Keratinocyte (primary cell): Measurements from ENCODE around the gene MAGI2. TPM values are rescaled to one million over a fixed set of nuclear protein-coding genes. Genes with fewer than 3 reads are reported as not detected.

Experiments used
- DNase-seq: peaks from one replicate; pipeline ENCODE4 v3.0.0-alpha.2; 2011; ENCODE audit warnings: low read depth, missing footprints, low spot score
- FAIRE-seq: peaks from 2 replicates; lab custom pipeline; 2011; peaks lifted over from hg19 to GRCh38; lab: Jason Lieb, UNC
- H2AFZ ChIP-seq: 2 replicates; pipeline ENCODE4 v1.6.0; 2012; ENCODE audit warnings: low read length, control low read depth, inconsistent platforms; ENCODE audit not compliant: control insufficient read depth
- H3K27ac ChIP-seq: 2 replicates; pipeline ENCODE4 v1.5.1; 2011; ENCODE audit warnings: low read length; ENCODE audit not compliant: control insufficient read depth, insufficient read depth
- H3K27me3 ChIP-seq: 3 replicates; pipeline ENCODE4 v1.6.0; 2011; ENCODE audit warnings: low read length; ENCODE audit not compliant: control insufficient read depth, insufficient read depth; ENCODE audit errors: extremely low read depth
- H3K36me3 ChIP-seq, 2 experiments: 2 replicates in 1 of 2; 3 replicates in 1 of 2; pipeline ENCODE4 v1.5.1; 2011; ENCODE audit warnings: low read length in 2 of 2, mild to moderate bottlenecking in 1 of 2; ENCODE audit not compliant: control insufficient read depth in 2 of 2, insufficient read depth in 2 of 2; ENCODE audit errors: extremely low read depth in 1 of 2
- H3K4me1 ChIP-seq: 3 replicates; pipeline ENCODE4 v1.5.1; 2011; ENCODE audit warnings: low read length; ENCODE audit not compliant: control insufficient read depth, insufficient read depth; ENCODE audit errors: extremely low read depth
- H3K4me2 ChIP-seq: 3 replicates; pipeline ENCODE4 v1.6.0; 2011; ENCODE audit warnings: low read depth, low read length; ENCODE audit not compliant: control insufficient read depth, insufficient read depth; ENCODE audit errors: extremely low read depth
- H3K4me3 ChIP-seq, 3 experiments: fragments of 200-600 bp in 1 of 3; sonication (generic) in 1 of 3; 2 replicates in 2 of 3; 3 replicates in 1 of 3; pipeline ENCODE4 v1.5.1; 2011 to 2016; ENCODE audit warnings: low read length in 3 of 3, mild to moderate bottlenecking in 3 of 3, control low read depth in 2 of 3, inconsistent platforms in 1 of 3, low read depth in 1 of 3, mixed read lengths in 1 of 3, mixed run types in 1 of 3, moderate library complexity in 1 of 3; ENCODE audit not compliant: control insufficient read depth in 2 of 3, insufficient read depth in 2 of 3; ENCODE audit errors: extremely low read depth in 1 of 3
- H3K79me2 ChIP-seq: 2 replicates; pipeline ENCODE4 v1.6.0; 2012; ENCODE audit warnings: low read length; ENCODE audit not compliant: control insufficient read depth, insufficient read depth
- H3K9ac ChIP-seq: 3 replicates; pipeline ENCODE4 v1.6.0; 2011; ENCODE audit warnings: low read length; ENCODE audit not compliant: control insufficient read depth, insufficient read depth; ENCODE audit errors: extremely low read depth
- H3K9me1 ChIP-seq: 3 replicates; pipeline ENCODE4 v1.6.0; 2011; ENCODE audit warnings: low read length; ENCODE audit not compliant: control insufficient read depth, insufficient read depth; ENCODE audit errors: extremely low read depth
- H3K9me3 ChIP-seq: 2 replicates; pipeline ENCODE4 v1.5.1; 2012; ENCODE audit warnings: low read depth, low read length; ENCODE audit not compliant: control insufficient read depth
- H4K20me1 ChIP-seq: 3 replicates; pipeline ENCODE4 v1.6.0; 2011; ENCODE audit warnings: low read length; ENCODE audit not compliant: control insufficient read depth, insufficient read depth; ENCODE audit errors: extremely low read depth
- EZH2 ChIP-seq: IDR thresholded peaks from one replicate; pipeline ENCODE4 v1.6.1; 2012; ENCODE audit warnings: inconsistent platforms, mild to moderate bottlenecking, low read length, moderate library complexity
- dilution Hi-C: fragments of 300-500 bp; cut with MboI; formaldehyde crosslinking; loops from one replicate; pipeline ENCODE4 v1.7.0; 2020; ENCODE audit warnings: low sequenced_read_pairs; ENCODE audit not compliant: extremely low pct_ligation_motif_present
- polyA plus RNA-seq, 5 experiments: library from polyadenylated mRNA; depleted of rRNA in 3 of 5; stranded (reverse) in 3 of 5; stranded (forward) in 1 of 5; unstranded in 1 of 5; fragments of >200 nt; gene quantifications; 1 replicate in 1 of 5; 2 replicates in 3 of 5; 3 replicates in 1 of 5; pipeline versions ENCODE4 v1.2.1 to v1.2.3, GENCODE V29; 2011 to 2012; ENCODE audit warnings: missing spikeins in 2 of 5, low read depth in 1 of 5, low replicate concordance in 1 of 5
- TF ChIP-seq, protein P1 (sequence below), 3 experiments: IDR thresholded peaks in 1 of 3; conservative IDR thresholded peaks in 1 of 3; optimal IDR thresholded peaks in 1 of 3; 2 replicates in 2 of 3; 3 replicates in 1 of 3; pipeline versions ENCODE3 to v1.5.1; 2011; ENCODE audit warnings: low read length in 3 of 3, mild to moderate bottlenecking in 3 of 3, moderate library complexity in 2 of 3, control low read depth in 1 of 3, inconsistent platforms in 1 of 3; ENCODE audit not compliant: insufficient read depth in 2 of 3; ENCODE audit errors: extremely low read depth in 1 of 3

Gene MAGI2
- polyA plus RNA-seq, 1 donor (not counting 4 experiments of a cell fraction or from before 2014, with no cell fraction given): 0.07 TPM

DNA sequence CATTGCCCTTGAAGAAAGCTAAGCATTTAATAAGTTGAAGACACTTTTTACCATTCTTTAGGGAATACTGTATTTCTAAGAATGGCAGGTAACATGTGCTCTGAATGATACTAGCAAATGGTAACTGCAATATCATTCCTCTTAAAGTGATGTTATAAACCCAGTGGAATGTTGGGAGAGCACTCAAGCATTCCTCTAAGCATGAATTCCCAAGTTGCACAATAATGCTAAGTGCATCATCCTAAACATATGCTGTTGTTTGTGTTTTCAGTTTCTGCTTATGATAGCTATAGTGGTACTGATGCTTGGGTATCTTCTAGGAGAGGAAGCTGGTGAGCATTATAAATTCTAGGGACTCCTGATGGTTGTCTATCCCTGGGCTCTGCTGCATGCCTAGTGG is 980.9 kb downstream of the MAGI2 start:
- DNase-seq (no peak), FAIRE-seq (no peak)
- no peak overlapping the region for H3K27ac ChIP-seq

DNA sequence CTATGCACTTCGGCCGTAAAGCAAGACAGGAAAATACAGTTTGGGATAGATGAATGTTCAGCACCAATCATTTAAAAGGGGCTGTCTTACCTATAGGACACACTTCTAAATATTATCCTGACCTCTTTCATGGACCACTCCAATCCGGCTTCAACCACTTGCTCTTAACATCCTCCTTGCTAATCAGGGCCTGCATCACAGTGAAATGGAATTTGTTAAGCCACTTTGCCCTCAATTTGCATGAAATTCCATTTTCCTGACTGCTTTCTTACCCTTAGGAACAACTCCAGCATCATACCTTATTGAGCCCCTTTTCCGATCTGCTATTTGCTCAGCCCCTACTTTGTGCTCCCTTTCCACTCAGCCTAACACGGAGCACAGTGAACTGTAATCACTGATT is 987.6 kb downstream of the MAGI2 start:
- Histone ChIP-seq H3K9me1 (no peaks in the 10 kb centered on the region), H3K79me2 (no peaks in the 10 kb centered on the region), H2AFZ (no peak overlapping the region), H3K9ac (no peak overlapping the region), H3K27ac (no peak overlapping the region), H3K27me3 (no peaks in the 10 kb centered on the region), H3K4me2 (no peak overlapping the region), H3K4me3 (no peak overlapping the region), H3K36me3 (no peaks in the 10 kb centered on the region), H3K4me1 (no peaks in the 10 kb centered on the region), H3K9me3 (no peaks in the 10 kb centered on the region), H4K20me1 (no peaks in the 10 kb centered on the region)
- dilution Hi-C loops: no loop called here
- DNase-seq (no peak), FAIRE-seq (no peak)
- TF ChIP-seq, protein P1, sequence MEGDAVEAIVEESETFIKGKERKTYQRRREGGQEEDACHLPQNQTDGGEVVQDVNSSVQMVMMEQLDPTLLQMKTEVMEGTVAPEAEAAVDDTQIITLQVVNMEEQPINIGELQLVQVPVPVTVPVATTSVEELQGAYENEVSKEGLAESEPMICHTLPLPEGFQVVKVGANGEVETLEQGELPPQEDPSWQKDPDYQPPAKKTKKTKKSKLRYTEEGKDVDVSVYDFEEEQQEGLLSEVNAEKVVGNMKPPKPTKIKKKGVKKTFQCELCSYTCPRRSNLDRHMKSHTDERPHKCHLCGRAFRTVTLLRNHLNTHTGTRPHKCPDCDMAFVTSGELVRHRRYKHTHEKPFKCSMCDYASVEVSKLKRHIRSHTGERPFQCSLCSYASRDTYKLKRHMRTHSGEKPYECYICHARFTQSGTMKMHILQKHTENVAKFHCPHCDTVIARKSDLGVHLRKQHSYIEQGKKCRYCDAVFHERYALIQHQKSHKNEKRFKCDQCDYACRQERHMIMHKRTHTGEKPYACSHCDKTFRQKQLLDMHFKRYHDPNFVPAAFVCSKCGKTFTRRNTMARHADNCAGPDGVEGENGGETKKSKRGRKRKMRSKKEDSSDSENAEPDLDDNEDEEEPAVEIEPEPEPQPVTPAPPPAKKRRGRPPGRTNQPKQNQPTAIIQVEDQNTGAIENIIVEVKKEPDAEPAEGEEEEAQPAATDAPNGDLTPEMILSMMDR (optimal IDR thresholded peaks at IDR 0.05 in 1 of 3, IDR thresholded peaks at IDR 0.05 in 1 of 3, conservative IDR thresholded peaks at IDR 0.05 in 1 of 3; ENCODE audit: extremely low read depth in 1 of 3, insufficient read depth in 2 of 3, low read length in 3 of 3): no peak
- no peak for TF ChIP-seq EZH2

More for the DNA sequence above, 980.9 kb downstream of the MAGI2 start:
- no peak overlapping the region for H3K4me2 ChIP-seq
- H2AFZ ChIP-seq: no peak overlapping the region
- no peaks in the 10 kb centered on the region for H3K9me3 ChIP-seq
- H3K4me1 ChIP-seq: no peaks in the 10 kb centered on the region
- H3K4me3 ChIP-seq: no peak overlapping the region
- no peaks in the 10 kb centered on the region for H3K79me2 ChIP-seq
- no peaks in the 10 kb centered on the region for H4K20me1 ChIP-seq
- no peaks in the 10 kb centered on the region for H3K36me3 ChIP-seq
- H3K9ac ChIP-seq: no peak overlapping the region
- TF ChIP-seq, protein P1 (optimal IDR thresholded peaks at IDR 0.05 in 1 of 3, IDR thresholded peaks at IDR 0.05 in 1 of 3, conservative IDR thresholded peaks at IDR 0.05 in 1 of 3; ENCODE audit: extremely low read depth in 1 of 3, insufficient read depth in 2 of 3, low read length in 3 of 3): no peak
- no peak for TF ChIP-seq EZH2
- dilution Hi-C loops: no loop called here
- H3K9me1 ChIP-seq: no peaks in the 10 kb centered on the region
- no peaks in the 10 kb centered on the region for H3K27me3 ChIP-seq
